GM19468 (cell line): ENCODE results near the gene PPP3CA.

Source experiments
- ATAC-seq: cut with Tn5 transposase; IDR thresholded peaks from one replicate; pipeline ENCODE4 v1.9.1; 2021; ENCODE audit warnings: mild to moderate bottlenecking, moderate library complexity, moderate number of reproducible peaks; ENCODE audit not compliant: unreplicated experiment; ENCODE audit errors: extremely low read depth

PPP3CA gene

GRCh38 chr4:101224358-101225218 is 122.7 kb downstream of the PPP3CA start:
- no peak for ATAC-seq

GRCh38 chr4:101222156-101222845 is 125.0 kb downstream of the PPP3CA start:
- no peak for ATAC-seq

GRCh38 chr4:101221294-101221693 is 126.0 kb downstream of the PPP3CA start:
- no peak for ATAC-seq

DNA sequence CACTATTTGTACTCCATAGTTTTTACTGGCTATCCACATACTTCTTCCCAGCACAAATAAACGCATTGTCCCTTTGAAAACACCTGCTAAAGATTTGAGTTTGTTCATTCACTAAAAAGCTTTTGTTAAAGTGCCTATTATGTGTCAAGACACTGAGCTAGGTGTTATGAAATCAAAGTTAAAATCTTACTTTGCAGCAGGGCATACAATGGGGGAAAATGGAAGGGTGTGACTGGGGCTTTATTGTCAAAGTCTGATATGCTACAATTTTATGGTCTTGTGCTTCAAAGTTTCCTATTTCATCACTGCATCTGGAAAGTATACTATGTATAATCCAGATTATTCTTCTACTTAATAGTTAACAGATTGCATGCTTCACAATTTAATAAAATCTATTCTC is 128.4 kb downstream of the PPP3CA start:
- ATAC-seq = no peak

DNA sequence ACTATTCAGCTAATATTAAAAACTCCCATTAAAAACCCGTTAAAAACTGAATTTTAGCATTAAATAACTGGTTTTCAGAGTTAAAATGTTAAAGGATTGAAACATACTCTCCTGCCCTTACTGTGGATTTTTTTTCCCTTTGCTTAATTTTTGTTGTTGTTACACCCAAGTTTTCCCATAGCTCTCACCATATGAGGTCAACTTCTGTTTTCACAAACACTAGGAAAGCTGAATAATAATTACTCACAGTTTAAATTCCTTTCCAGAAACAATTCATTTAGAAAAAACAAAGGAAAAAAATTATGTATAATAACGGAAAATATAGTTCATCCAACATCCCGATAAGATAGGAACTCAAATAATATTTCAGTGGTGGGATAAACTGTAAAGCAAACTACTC is 129.0 kb downstream of the PPP3CA start:
- no peak for ATAC-seq

GRCh38 chr4:101217353-101218031 is 129.8 kb downstream of the PPP3CA start:
- no peak for ATAC-seq

DNA sequence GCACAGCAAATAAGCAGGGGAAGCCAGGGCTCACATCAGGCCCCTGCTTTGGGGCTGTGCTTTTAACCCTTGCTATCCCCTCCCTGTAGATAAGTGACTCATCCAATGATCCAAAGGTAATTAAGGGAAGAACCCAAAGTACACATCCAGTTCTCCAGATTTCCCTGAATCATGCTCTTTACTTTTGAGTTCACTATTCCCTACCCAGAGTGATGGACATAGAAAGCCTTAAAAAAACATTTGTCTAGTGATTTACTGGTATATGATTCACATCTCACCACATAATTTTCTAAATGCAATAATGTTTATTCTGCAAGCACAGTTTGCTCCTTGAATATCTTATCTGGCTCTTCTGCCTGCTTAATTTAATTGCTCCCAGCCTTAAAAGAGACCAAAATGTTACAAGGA is 136.2 kb downstream of the PPP3CA start:
- ATAC-seq = no peak

DNA sequence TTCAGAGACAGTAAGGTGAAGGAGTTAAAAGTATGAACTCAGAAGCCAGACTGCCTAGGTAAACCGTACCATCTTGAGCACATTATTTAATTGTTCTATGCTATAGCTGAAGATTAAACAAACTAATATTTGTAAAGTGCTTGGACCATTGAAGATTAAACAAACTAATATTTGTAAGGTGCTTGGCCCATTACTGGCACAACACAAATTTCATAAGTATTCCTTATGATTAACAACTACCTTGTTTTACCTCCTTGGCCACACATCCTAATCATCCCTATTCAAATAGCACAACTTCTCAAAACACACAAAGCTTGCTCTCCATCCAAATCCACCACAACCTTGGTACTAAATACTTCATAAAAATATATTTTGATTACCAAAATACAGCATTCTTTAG is 137.0 kb downstream of the PPP3CA start:
- ATAC-seq = no peak

DNA sequence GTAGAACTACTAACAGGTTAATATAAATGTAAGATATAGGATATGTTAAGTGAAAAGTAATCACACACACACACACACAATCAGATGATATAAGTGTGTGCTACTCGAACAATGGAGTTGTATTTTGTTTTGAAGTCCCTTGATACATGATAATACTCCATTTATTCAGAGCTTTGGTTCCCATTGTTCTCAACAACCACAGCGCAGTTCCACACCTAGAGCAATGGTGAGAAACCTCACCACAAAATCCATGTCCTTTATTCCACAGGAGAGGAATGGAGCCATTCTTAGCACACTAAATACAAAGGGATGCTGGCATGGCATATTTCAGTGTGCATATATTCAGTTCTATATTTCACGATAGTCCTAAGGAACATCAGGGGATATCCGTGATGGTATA is 139.2 kb downstream of the PPP3CA start:
- ATAC-seq = no peak

DNA sequence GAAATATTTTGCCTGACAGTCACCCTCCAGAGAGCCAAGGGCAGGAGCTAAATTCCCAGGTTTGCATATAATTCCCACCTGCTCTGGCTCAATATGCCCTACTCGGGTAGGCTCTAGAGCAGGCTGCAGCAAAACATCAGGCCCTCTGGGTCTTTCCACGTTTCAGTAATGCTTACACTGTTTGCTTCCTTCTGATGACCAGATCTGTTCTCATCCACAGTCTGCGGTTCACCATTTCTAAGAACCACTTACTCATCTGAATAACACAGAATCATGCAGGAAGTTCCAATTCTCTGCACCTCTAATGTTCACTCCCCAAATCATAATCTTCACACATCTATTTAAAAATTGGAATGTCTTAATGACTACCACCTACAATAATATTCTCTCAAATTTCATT is 141.4 kb downstream of the PPP3CA start:
- no peak for ATAC-seq

- ATAC-seq = no peak
Observed at GRCh38 chr4:101201421-101201820, 145.9 kb downstream of the PPP3CA start.

DNA sequence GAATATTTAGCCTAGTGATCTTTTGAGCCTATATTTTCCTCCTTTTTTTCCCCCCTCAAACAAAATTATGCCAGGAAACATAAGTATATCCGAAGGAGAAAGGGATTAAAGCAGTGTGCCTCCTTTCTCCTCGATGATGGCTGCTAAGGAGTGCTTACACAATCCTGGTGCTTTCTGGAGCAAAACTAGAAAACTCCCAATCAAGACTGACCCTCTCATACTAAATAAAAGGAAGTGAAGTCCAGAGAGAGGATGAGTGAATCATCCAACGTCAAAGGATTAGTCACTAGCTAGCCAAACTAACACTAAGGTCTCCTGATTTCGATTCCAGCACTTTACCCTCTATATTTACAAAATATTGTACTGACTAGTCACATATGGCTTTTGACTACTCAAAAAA is 146.8 kb downstream of the PPP3CA start:
- no peak for ATAC-seq

GRCh38 chr4:101199507-101200285 is 147.6 kb downstream of the PPP3CA start:
- ATAC-seq = no peak

- no peak for ATAC-seq
Observed at GRCh38 chr4:101198682-101199339, 148.5 kb downstream of the PPP3CA start.

DNA sequence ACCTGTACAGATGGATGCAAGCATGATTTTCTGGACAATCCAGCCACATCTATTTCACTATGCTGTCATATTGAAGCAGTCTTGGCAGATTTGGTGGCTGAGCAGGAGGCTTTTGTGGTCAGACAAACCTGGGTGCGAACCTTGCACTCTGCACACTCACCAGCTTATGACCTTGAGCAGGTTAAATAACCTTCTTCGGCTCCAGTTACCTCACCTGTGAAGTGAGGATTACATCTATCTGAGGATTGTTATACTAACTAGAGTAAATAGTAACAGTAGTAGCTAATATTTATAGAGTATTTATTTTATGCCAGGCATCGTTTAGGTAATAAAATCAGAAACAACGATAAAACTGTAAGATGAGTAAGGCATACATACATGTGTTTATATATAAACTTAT is 150.0 kb downstream of the PPP3CA start:
- no peak for ATAC-seq

DNA sequence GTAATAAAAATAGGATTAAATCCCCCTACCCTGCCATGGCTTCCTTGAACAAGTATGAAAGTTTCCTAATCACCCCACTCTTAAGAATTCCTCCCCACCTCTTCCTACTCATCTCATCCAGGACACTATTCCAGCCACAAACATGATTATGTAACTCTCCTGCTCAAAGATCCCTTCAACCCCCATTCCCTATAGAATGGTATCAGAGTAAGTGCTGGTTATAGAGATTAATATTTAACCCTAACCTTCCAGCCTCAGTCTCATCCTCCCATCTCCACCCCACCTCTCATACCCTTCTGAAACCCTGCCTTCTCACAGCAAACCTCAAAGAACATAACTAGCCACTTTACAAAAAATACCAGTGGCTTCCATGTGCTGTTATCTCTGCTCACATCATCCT is 155.1 kb downstream of the PPP3CA start:
- no peak for ATAC-seq

DNA sequence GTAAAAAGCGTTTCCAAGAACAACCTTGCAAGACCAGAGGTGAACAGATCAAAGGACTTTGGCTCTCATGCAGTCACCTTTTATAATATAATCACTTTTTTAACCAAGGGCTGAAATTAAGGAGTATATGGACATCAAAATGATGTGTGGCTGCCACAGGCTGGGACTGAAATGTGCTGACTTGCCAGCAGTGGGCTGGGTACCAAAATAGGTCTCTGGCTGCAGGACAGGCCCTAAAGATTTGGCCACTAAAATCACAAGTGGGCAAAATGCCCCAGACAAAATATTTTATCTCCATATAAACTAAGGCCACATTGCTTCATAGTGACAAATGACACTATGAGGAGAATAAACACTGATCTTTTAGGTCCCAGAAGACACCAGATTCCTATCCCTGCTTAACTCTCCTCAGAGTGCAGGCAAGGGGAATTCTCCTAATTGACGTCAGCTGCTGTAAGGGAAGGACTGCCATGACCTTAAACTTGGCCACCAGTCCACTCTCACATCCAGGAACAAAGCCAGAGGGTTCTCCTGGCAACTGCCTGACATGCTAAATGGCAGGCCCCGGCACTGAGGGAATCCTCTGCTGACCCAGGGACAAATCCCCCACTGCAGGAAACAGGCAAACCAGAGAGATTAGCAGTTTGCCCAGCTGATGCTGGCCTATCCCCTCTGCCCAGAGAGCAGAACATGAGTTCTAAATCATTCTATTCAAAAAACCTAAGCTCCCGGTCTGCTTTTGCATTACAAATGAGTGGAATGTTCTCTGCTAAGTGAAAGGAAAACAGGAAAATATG is 155.8 kb downstream of the PPP3CA start:
- no peak for ATAC-seq

DNA sequence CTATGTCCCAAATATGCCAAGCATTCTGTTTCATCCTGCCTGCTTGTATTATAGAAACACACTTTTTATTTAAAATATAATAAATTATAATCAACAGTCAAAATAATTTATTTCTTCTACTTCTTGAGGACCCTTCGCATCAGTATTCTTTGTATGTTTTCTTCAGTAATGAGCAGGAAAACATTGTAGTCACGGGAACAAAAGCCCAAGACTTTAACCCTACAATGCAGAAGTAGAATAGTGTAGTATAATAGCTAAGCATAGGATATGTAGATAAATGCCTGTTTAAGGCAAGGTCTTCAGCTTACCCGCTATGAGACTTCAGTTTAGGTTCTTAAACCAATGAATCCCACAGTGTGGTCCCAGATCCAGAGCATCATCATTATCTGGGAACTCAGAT is 156.6 kb downstream of the PPP3CA start:
- no peak for ATAC-seq

GRCh38 chr4:101188906-101189305 is 158.4 kb downstream of the PPP3CA start:
- no peak for ATAC-seq
